Keratinocyte (primary cell): ENCODE data around the gene RBM10. TPM values are rescaled to one million over a fixed set of nuclear protein-coding genes. Genes with fewer than 3 reads are reported as not detected.
"Not testable (repeated sequence)": the region's sequence is repeated elsewhere in the genome, so short reads cannot be mapped to it uniquely, and the experiment has no call there.

Experiments
- DNase-seq: peaks from one replicate; pipeline ENCODE4 v3.0.0-alpha.2; 2011; ENCODE audit warnings: low read depth, missing footprints, low spot score
- FAIRE-seq: peaks from 2 replicates; lab custom pipeline; 2011; peaks lifted over from hg19 to GRCh38; lab: Jason Lieb, UNC
- H2AFZ ChIP-seq: 2 replicates; pipeline ENCODE4 v1.6.0; 2012; ENCODE audit warnings: low read length, control low read depth, inconsistent platforms; ENCODE audit not compliant: control insufficient read depth
- H3K27ac ChIP-seq: 2 replicates; pipeline ENCODE4 v1.5.1; 2011; ENCODE audit warnings: low read length; ENCODE audit not compliant: control insufficient read depth, insufficient read depth
- H3K27me3 ChIP-seq: 3 replicates; pipeline ENCODE4 v1.6.0; 2011; ENCODE audit warnings: low read length; ENCODE audit not compliant: control insufficient read depth, insufficient read depth; ENCODE audit errors: extremely low read depth
- H3K36me3 ChIP-seq, 2 experiments: 2 replicates in 1 of 2; 3 replicates in 1 of 2; pipeline ENCODE4 v1.5.1; 2011; ENCODE audit warnings: low read length in 2 of 2, mild to moderate bottlenecking in 1 of 2; ENCODE audit not compliant: control insufficient read depth in 2 of 2, insufficient read depth in 2 of 2; ENCODE audit errors: extremely low read depth in 1 of 2
- H3K4me1 ChIP-seq: 3 replicates; pipeline ENCODE4 v1.5.1; 2011; ENCODE audit warnings: low read length; ENCODE audit not compliant: control insufficient read depth, insufficient read depth; ENCODE audit errors: extremely low read depth
- H3K4me2 ChIP-seq: 3 replicates; pipeline ENCODE4 v1.6.0; 2011; ENCODE audit warnings: low read depth, low read length; ENCODE audit not compliant: control insufficient read depth, insufficient read depth; ENCODE audit errors: extremely low read depth
- H3K4me3 ChIP-seq, 3 experiments: fragments of 200-600 bp in 1 of 3; sonication (generic) in 1 of 3; 2 replicates in 2 of 3; 3 replicates in 1 of 3; pipeline ENCODE4 v1.5.1; 2011 to 2016; ENCODE audit warnings: low read length in 3 of 3, mild to moderate bottlenecking in 3 of 3, control low read depth in 2 of 3, inconsistent platforms in 1 of 3, low read depth in 1 of 3, mixed read lengths in 1 of 3, mixed run types in 1 of 3, moderate library complexity in 1 of 3; ENCODE audit not compliant: control insufficient read depth in 2 of 3, insufficient read depth in 2 of 3; ENCODE audit errors: extremely low read depth in 1 of 3
- H3K79me2 ChIP-seq: 2 replicates; pipeline ENCODE4 v1.6.0; 2012; ENCODE audit warnings: low read length; ENCODE audit not compliant: control insufficient read depth, insufficient read depth
- H3K9ac ChIP-seq: 3 replicates; pipeline ENCODE4 v1.6.0; 2011; ENCODE audit warnings: low read length; ENCODE audit not compliant: control insufficient read depth, insufficient read depth; ENCODE audit errors: extremely low read depth
- H3K9me1 ChIP-seq: 3 replicates; pipeline ENCODE4 v1.6.0; 2011; ENCODE audit warnings: low read length; ENCODE audit not compliant: control insufficient read depth, insufficient read depth; ENCODE audit errors: extremely low read depth
- H3K9me3 ChIP-seq: 2 replicates; pipeline ENCODE4 v1.5.1; 2012; ENCODE audit warnings: low read depth, low read length; ENCODE audit not compliant: control insufficient read depth
- H4K20me1 ChIP-seq: 3 replicates; pipeline ENCODE4 v1.6.0; 2011; ENCODE audit warnings: low read length; ENCODE audit not compliant: control insufficient read depth, insufficient read depth; ENCODE audit errors: extremely low read depth
- EZH2 ChIP-seq: IDR thresholded peaks from one replicate; pipeline ENCODE4 v1.6.1; 2012; ENCODE audit warnings: inconsistent platforms, mild to moderate bottlenecking, low read length, moderate library complexity
- dilution Hi-C: fragments of 300-500 bp; cut with MboI; formaldehyde crosslinking; loops from one replicate; pipeline ENCODE4 v1.7.0; 2020; ENCODE audit warnings: low sequenced_read_pairs; ENCODE audit not compliant: extremely low pct_ligation_motif_present
- polyA plus RNA-seq, 5 experiments: library from polyadenylated mRNA; depleted of rRNA in 3 of 5; stranded (reverse) in 3 of 5; stranded (forward) in 1 of 5; unstranded in 1 of 5; fragments of >200 nt; gene quantifications; 1 replicate in 1 of 5; 2 replicates in 3 of 5; 3 replicates in 1 of 5; pipeline versions ENCODE4 v1.2.1 to v1.2.3, GENCODE V29; 2011 to 2012; ENCODE audit warnings: missing spikeins in 2 of 5, low read depth in 1 of 5, low replicate concordance in 1 of 5
- TF ChIP-seq, protein P1 (sequence below), 3 experiments: IDR thresholded peaks in 1 of 3; conservative IDR thresholded peaks in 1 of 3; optimal IDR thresholded peaks in 1 of 3; 2 replicates in 2 of 3; 3 replicates in 1 of 3; pipeline versions ENCODE3 to v1.5.1; 2011; ENCODE audit warnings: low read length in 3 of 3, mild to moderate bottlenecking in 3 of 3, moderate library complexity in 2 of 3, control low read depth in 1 of 3, inconsistent platforms in 1 of 3; ENCODE audit not compliant: insufficient read depth in 2 of 3; ENCODE audit errors: extremely low read depth in 1 of 3

Gene RBM10
- polyA plus RNA-seq, 1 donor (not counting 4 experiments of a cell fraction or from before 2014, with no cell fraction given) = 10.8 TPM

DNA sequence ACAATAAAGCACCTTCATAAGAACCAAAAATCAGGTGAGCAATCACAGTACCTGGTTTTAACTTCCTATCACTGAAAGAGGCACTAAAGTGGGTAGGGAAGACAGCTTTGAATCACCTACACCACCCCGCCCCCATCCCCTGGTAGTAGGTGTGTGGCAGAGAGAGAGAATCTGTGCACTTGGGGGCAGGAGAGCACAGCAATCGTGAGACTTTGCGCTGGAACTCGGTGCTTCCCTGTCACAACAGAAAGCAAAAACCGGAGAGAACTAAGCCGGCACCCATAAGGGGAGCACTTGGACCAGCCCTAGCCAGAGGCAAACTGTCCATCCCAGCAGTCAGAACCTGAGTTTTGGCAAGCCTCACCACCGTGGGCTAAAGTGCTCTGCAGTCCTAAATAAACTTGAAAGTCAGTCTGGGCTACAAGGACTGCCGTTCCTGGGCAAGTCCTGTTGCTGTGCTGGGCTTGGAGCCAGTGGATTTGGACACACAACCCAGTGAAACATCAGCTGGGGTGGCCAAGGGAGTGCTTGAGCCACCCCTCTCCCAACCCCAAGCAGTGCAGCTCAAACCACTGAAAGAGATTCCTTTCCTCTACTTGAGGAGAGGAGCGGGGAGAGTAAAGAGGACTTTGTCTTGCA is 32.6 kb upstream of the RBM10 start:
- no peaks in the 10 kb centered on the region for H3K9me3 ChIP-seq
- no peak overlapping the region for H3K4me2 ChIP-seq
- no peaks in the 10 kb centered on the region for H3K27me3 ChIP-seq
- no peak overlapping the region for H3K4me3 ChIP-seq
- DNase-seq (no peak), FAIRE-seq (no peak)
- no peak overlapping the region for H3K9ac ChIP-seq
- H3K27ac ChIP-seq = no peak overlapping the region
- TF ChIP-seq EZH2 = no peak
- TF ChIP-seq, protein P1, sequence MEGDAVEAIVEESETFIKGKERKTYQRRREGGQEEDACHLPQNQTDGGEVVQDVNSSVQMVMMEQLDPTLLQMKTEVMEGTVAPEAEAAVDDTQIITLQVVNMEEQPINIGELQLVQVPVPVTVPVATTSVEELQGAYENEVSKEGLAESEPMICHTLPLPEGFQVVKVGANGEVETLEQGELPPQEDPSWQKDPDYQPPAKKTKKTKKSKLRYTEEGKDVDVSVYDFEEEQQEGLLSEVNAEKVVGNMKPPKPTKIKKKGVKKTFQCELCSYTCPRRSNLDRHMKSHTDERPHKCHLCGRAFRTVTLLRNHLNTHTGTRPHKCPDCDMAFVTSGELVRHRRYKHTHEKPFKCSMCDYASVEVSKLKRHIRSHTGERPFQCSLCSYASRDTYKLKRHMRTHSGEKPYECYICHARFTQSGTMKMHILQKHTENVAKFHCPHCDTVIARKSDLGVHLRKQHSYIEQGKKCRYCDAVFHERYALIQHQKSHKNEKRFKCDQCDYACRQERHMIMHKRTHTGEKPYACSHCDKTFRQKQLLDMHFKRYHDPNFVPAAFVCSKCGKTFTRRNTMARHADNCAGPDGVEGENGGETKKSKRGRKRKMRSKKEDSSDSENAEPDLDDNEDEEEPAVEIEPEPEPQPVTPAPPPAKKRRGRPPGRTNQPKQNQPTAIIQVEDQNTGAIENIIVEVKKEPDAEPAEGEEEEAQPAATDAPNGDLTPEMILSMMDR (optimal IDR thresholded peaks at IDR 0.05 in 1 of 3, IDR thresholded peaks at IDR 0.05 in 1 of 3, conservative IDR thresholded peaks at IDR 0.05 in 1 of 3; ENCODE audit: extremely low read depth in 1 of 3, insufficient read depth in 2 of 3, low read length in 3 of 3) = peak in 1 of 3 experiments; percentile 17
- no peaks in the 10 kb centered on the region for H4K20me1 ChIP-seq
- no peak overlapping the region for H2AFZ ChIP-seq
- H3K9me1 ChIP-seq = no peaks in the 10 kb centered on the region
- H3K4me1 ChIP-seq = no peaks in the 10 kb centered on the region
- no peaks in the 10 kb centered on the region for H3K36me3 ChIP-seq
- dilution Hi-C loops = no loop called here
- H3K79me2 ChIP-seq = no peaks in the 10 kb centered on the region

DNA sequence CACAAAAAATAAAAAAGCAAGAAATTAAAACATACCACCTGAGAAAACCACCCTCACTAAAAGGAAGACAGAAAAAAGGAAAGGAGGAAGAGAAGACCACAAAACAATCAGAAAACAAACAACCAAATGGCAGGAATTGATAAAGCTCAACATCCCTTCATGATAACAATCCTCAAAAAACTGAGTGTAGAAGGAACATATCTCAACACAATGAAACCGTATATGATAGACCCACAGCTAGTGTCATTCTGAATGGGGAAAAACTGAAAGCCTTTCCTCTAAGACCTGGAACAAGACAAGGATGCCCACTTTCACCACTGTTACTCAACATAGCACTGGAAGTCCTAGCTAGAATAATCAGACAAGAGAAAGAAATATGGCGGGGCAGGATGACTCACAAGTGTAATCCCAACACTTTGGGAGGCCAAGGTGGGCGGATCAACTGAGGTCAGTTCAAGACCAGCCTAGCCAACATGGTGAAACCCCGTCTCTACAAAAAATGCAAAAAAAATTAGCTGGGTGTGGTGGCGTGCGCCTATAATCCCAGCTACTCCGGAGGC is 28.4 kb upstream of the RBM10 start:
- H3K9ac ChIP-seq, H3K4me1 ChIP-seq, H2AFZ ChIP-seq, H3K79me2 ChIP-seq, dilution Hi-C loops, H4K20me1 ChIP-seq, H3K4me3 ChIP-seq, H3K9me1 ChIP-seq, H3K36me3 ChIP-seq, H3K9me3 ChIP-seq, FAIRE-seq, H3K27me3 ChIP-seq, DNase-seq, H3K4me2 ChIP-seq, H3K27ac ChIP-seq: not testable (repeated sequence)

DNA sequence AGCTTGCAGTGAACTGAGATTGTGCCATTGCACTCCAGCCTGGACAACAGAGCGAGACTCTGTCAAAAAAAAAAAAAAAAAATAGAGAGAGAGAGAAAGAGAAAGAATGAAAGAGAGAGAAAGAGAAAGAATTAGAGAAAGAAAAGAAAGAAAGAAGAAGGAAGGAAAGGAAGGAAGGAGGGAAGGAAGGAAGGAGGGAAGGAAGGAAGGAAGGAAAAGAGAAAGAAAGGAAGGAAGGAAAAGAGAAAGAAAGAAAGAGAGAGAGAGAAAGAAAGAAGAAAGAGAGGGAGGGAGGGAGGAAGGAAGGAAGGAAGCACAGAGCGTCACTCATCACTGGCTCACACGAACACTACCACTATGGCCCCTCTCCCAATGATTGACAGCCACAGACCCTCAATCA is 20.6 kb upstream of the RBM10 start:
- H3K27ac ChIP-seq, H3K27me3 ChIP-seq, H3K9ac ChIP-seq, dilution Hi-C loops, H2AFZ ChIP-seq, H3K9me3 ChIP-seq, H3K4me3 ChIP-seq, DNase-seq, H3K36me3 ChIP-seq, H3K4me2 ChIP-seq, FAIRE-seq, H3K79me2 ChIP-seq, H3K4me1 ChIP-seq, H3K9me1 ChIP-seq, H4K20me1 ChIP-seq: not testable (repeated sequence)
